ENCODE data around the gene P2RY12.

P2RY12 gene

GRCh38 chr3:151382671-151383070 is 1.9 kb downstream of the P2RY12 start:
- no peak for TF ChIP-seq ZNF274 (IDR thresholded peaks at IDR 0.05; ENCODE audit: low read depth, low read length)
- H3K4me3 ChIP-seq (ENCODE audit: low read length), result no peak overlapping the region

- H3K4me3 ChIP-seq (ENCODE audit: low read length), result no peak overlapping the region
- TF ChIP-seq ZNF274 (IDR thresholded peaks at IDR 0.05; ENCODE audit: low read depth, low read length), result no peak
These were observed 5.3 kb downstream of the P2RY12 start for GRCh38 chr3:151379083-151379734.

- TF ChIP-seq ZNF274 (IDR thresholded peaks at IDR 0.05; ENCODE audit: low read depth, low read length), result no peak
- H3K4me3 ChIP-seq (ENCODE audit: low read length), result peak overlapping the region; percentile 29; the same call in 1 of the 2 replicates
These were observed 6.7 kb downstream of the P2RY12 start for GRCh38 chr3:151377768-151378385.

GRCh38 chr3:151372063-151372820 is 12.3 kb downstream of the P2RY12 start:
- no peak for TF ChIP-seq ZNF274 (IDR thresholded peaks at IDR 0.05; ENCODE audit: low read depth, low read length)
- H3K4me3 ChIP-seq (ENCODE audit: low read length), result no peak overlapping the region

GRCh38 chr3:151371526-151371925 is 13.0 kb downstream of the P2RY12 start:
- no peak overlapping the region for H3K4me3 ChIP-seq (ENCODE audit: low read length)
- no peak for TF ChIP-seq ZNF274 (IDR thresholded peaks at IDR 0.05; ENCODE audit: low read depth, low read length)

- no peak for TF ChIP-seq ZNF274 (IDR thresholded peaks at IDR 0.05; ENCODE audit: low read depth, low read length)
- no peak overlapping the region for H3K4me3 ChIP-seq (ENCODE audit: low read length)
These were observed 17.1 kb downstream of the P2RY12 start for GRCh38 chr3:151367448-151367847.

GRCh38 chr3:151366993-151367392 is 17.6 kb downstream of the P2RY12 start:
- H3K4me3 ChIP-seq (ENCODE audit: low read length), result no peak overlapping the region
- no peak for TF ChIP-seq ZNF274 (IDR thresholded peaks at IDR 0.05; ENCODE audit: low read depth, low read length)

- TF ChIP-seq ZNF274 (IDR thresholded peaks at IDR 0.05; ENCODE audit: low read depth, low read length), result no peak
- H3K4me3 ChIP-seq (ENCODE audit: low read length), result no peak overlapping the region
These were observed 21.8 kb downstream of the P2RY12 start for GRCh38 chr3:151362751-151363174.

GRCh38 chr3:151357463-151357850 is 27.1 kb downstream of the P2RY12 start:
- H3K4me3 ChIP-seq (ENCODE audit: low read length), result no peak overlapping the region
- TF ChIP-seq ZNF274 (IDR thresholded peaks at IDR 0.05; ENCODE audit: low read depth, low read length), result no peak

- TF ChIP-seq ZNF274 (IDR thresholded peaks at IDR 0.05; ENCODE audit: low read depth, low read length), result no peak
- no peak overlapping the region for H3K4me3 ChIP-seq (ENCODE audit: low read length)
These were observed 27.6 kb downstream of the P2RY12 start for GRCh38 chr3:151356794-151357462.

GRCh38 chr3:151351648-151352047 is 32.9 kb downstream of the P2RY12 start:
- TF ChIP-seq ZNF274 (IDR thresholded peaks at IDR 0.05; ENCODE audit: low read depth, low read length), result no peak

GRCh38 chr3:151351219-151351618 is 33.3 kb downstream of the P2RY12 start:
- no peak overlapping the region for H3K4me3 ChIP-seq (ENCODE audit: low read length)
- no peak for TF ChIP-seq ZNF274 (IDR thresholded peaks at IDR 0.05; ENCODE audit: low read depth, low read length)

More at GRCh38 chr3:151351648-151352047, 32.9 kb downstream of the P2RY12 start:
- H3K4me3 ChIP-seq (ENCODE audit: low read length), result no peak overlapping the region

GRCh38 chr3:151350656-151351055 is 33.9 kb downstream of the P2RY12 start:
- TF ChIP-seq ZNF274 (IDR thresholded peaks at IDR 0.05; ENCODE audit: low read depth, low read length), result no peak
- no peak overlapping the region for H3K4me3 ChIP-seq (ENCODE audit: low read length)

- TF ChIP-seq ZNF274 (IDR thresholded peaks at IDR 0.05; ENCODE audit: low read depth, low read length), result no peak
- H3K4me3 ChIP-seq (ENCODE audit: low read length), result no peak overlapping the region
These were observed 37.1 kb downstream of the P2RY12 start for GRCh38 chr3:151347432-151347831.

All from GM08714 (cell line).